K562 (cell line): ENCODE measurements around the gene SLC44A5. TPM values are rescaled to one million over a fixed set of nuclear protein-coding genes. Genes with fewer than 3 reads are reported as not detected.

Experiments
- CBFA2T3 ChIP-seq: fragments of 450-650 bp; IDR thresholded peaks from 2 replicates; pipeline ENCODE4 v1.6.1; 2017
- HDGF ChIP-seq: fragments of 450-650 bp; IDR thresholded peaks from 2 replicates; pipeline ENCODE4 v1.6.1; 2016
- ILK ChIP-seq: fragments of 450-650 bp; IDR thresholded peaks from 2 replicates; pipeline ENCODE4 v1.6.1; 2016; ENCODE audit warnings: missing genetic modification characterization, low read depth, mild to moderate bottlenecking, missing compliant biosample characterization, moderate library complexity, borderline replicate concordance
- JUND ChIP-seq, 2 experiments: IDR thresholded peaks; 2 replicates in 1 of 2; 3 replicates in 1 of 2; pipeline ENCODE4 v1.6.1; 2011; ENCODE audit warnings: borderline replicate concordance in 2 of 2, low read depth in 2 of 2, low read length in 2 of 2, improper control_type of control experiment in 1 of 2, missing biosample characterization in 1 of 2, missing genetic modification characterization in 1 of 2, missing genetic modification reagents in 1 of 2
- MTA2 ChIP-seq: fragments of 450-650 bp; IDR thresholded peaks from 2 replicates; pipeline ENCODE4 v1.6.1; 2016; ENCODE audit warnings: low read depth
- NCOA4 ChIP-seq: fragments of 450-650 bp; IDR thresholded peaks from 2 replicates; pipeline ENCODE4 v1.6.1; 2018; ENCODE audit warnings: mild to moderate bottlenecking; ENCODE audit not compliant: partially characterized antibody
- PHF20 ChIP-seq: fragments of 450-650 bp; IDR thresholded peaks from 2 replicates; pipeline ENCODE4 v1.6.1; 2018; ENCODE audit not compliant: partially characterized antibody
- RBM15 ChIP-seq: fragments of 200-400 bp; formaldehyde crosslinking; IDR thresholded peaks from 2 replicates; pipeline ENCODE4 v1.6.1; 2018; ENCODE audit warnings: mild to moderate bottlenecking, low read length, moderate library complexity; ENCODE audit not compliant: insufficient read depth
- ZNF311 ChIP-seq: fragments of 250-450 bp; sonication (Bioruptor Pico); IDR thresholded peaks from 2 replicates; pipeline ENCODE4 v1.4.0; 2020; ENCODE audit warnings: mild to moderate bottlenecking, moderate library complexity
- ZNF436 ChIP-seq: fragments of 250-450, 450-650 bp; sonication (Bioruptor Pico); formaldehyde crosslinking; IDR thresholded peaks from 2 replicates; pipeline ENCODE4 v1.7.0; 2020; ENCODE audit warnings: mild to moderate bottlenecking
- ZNF551 ChIP-seq: fragments of 250-450 bp; sonication (Bioruptor Pico); IDR thresholded peaks from 2 replicates; pipeline ENCODE4 v1.5.0; 2021; ENCODE audit warnings: mild to moderate bottlenecking, moderate library complexity
- polyA plus RNA-seq, 8 experiments: library from polyadenylated mRNA; depleted of rRNA in 4 of 8; stranded (reverse) in 5 of 8; unstranded in 3 of 8; fragments of >200 nt; fragmentation: Nextera tagmentation in 2 of 8; fragmentation: Illumina TruSeq in 1 of 8; extraction: Ambion mirVana in 2 of 8; extraction: Trizol in 1 of 8; gene quantifications; 2 replicates each; pipeline versions ENCODE4 v1.2.1 to v1.2.3, GENCODE V29; 2011 to 2014; ENCODE audit warnings: inconsistent platforms in 1 of 8, missing spikeins in 1 of 8
- total RNA-seq, 7 experiments: library from RNA; depleted of rRNA in 6 of 7; stranded (reverse); fragments of >200 nt in 6 of 7; fragmentation: Illumina TruSeq in 2 of 7; extraction: Trizol in 2 of 7; gene quantifications; 2 replicates each; pipeline versions ENCODE4 v1.2.1 to v1.2.3, GENCODE V29; 2011 to 2021; ENCODE audit warnings: low replicate concordance in 1 of 7
- TF ChIP-seq, protein P1 (sequence below): sonication (generic); formaldehyde crosslinking; IDR thresholded peaks from 2 replicates; pipeline ENCODE4 v1.8.0; 2023; ENCODE audit warnings: missing genetic modification reagents, mild to moderate bottlenecking, borderline replicate concordance
- TF ChIP-seq, protein P2 (sequence below): fragments of 250-450 bp; sonication (Bioruptor Pico); IDR thresholded peaks from 2 replicates; pipeline ENCODE4 v1.8.0; 2022; ENCODE audit warnings: moderate library complexity, mild to moderate bottlenecking, inconsistent platforms
- TF ChIP-seq, protein P3 (sequence below): fragments of 200-800 bp; sonication (Bioruptor generic); IDR thresholded peaks from 2 replicates; pipeline ENCODE4 v1.6.1; 2016; ENCODE audit warnings: missing genetic modification characterization, missing compliant biosample characterization
- TF ChIP-seq, protein P4 (sequence below): fragments of 200-800 bp; sonication (Bioruptor generic); IDR thresholded peaks from 2 replicates; pipeline ENCODE4 v1.6.1; 2017; ENCODE audit warnings: missing genetic modification characterization, missing compliant biosample characterization

Gene SLC44A5
- total and polyA plus RNA-seq, 9 of the 15 experiments (the other 6 are each of a cell fraction or from before 2014, with no cell fraction given): 1.2 to 10.1 (median 3.2) TPM

DNA sequence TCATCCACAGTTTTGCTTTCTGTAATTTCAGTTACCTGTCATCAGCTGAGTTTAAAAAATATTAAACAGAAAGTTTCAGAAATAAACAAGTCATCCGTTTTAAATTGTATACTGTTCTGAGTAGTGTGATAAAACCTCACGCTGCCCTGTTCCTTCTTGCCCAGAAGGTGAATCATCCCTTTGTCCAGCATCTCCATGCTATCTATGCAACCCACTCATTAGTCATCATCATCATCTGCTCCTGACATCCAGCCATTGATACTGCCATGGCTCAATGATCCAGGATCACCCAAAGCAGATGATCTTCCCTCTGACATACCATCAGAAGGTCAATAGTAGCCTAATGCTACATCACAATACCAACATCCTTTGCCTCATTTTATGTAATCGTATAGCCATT, 198.3 kb downstream of the SLC44A5 start (continued):
- TF ChIP-seq NCOA4 (no peak), RBM15 (no peak), ZNF551 (CRISPR knock-in tag) (no peak), CBFA2T3 (peak; percentile 82), ZNF311 (no peak), ILK (tag) (no peak), JUND (IDR thresholded peaks at IDR 0.05; ENCODE audit: borderline replicate concordance, low read depth, low read length) (peak; percentile 78), JUND (tag; IDR thresholded peaks at IDR 0.05; ENCODE audit: borderline replicate concordance, low read depth, low read length) (peak; percentile 82; the same call in 2 of the 3 replicates), PHF20 (no peak), ZNF436 (CRISPR knock-in tag) (no peak), MTA2 (no peak), HDGF (no peak)
- TF ChIP-seq, protein P1, sequence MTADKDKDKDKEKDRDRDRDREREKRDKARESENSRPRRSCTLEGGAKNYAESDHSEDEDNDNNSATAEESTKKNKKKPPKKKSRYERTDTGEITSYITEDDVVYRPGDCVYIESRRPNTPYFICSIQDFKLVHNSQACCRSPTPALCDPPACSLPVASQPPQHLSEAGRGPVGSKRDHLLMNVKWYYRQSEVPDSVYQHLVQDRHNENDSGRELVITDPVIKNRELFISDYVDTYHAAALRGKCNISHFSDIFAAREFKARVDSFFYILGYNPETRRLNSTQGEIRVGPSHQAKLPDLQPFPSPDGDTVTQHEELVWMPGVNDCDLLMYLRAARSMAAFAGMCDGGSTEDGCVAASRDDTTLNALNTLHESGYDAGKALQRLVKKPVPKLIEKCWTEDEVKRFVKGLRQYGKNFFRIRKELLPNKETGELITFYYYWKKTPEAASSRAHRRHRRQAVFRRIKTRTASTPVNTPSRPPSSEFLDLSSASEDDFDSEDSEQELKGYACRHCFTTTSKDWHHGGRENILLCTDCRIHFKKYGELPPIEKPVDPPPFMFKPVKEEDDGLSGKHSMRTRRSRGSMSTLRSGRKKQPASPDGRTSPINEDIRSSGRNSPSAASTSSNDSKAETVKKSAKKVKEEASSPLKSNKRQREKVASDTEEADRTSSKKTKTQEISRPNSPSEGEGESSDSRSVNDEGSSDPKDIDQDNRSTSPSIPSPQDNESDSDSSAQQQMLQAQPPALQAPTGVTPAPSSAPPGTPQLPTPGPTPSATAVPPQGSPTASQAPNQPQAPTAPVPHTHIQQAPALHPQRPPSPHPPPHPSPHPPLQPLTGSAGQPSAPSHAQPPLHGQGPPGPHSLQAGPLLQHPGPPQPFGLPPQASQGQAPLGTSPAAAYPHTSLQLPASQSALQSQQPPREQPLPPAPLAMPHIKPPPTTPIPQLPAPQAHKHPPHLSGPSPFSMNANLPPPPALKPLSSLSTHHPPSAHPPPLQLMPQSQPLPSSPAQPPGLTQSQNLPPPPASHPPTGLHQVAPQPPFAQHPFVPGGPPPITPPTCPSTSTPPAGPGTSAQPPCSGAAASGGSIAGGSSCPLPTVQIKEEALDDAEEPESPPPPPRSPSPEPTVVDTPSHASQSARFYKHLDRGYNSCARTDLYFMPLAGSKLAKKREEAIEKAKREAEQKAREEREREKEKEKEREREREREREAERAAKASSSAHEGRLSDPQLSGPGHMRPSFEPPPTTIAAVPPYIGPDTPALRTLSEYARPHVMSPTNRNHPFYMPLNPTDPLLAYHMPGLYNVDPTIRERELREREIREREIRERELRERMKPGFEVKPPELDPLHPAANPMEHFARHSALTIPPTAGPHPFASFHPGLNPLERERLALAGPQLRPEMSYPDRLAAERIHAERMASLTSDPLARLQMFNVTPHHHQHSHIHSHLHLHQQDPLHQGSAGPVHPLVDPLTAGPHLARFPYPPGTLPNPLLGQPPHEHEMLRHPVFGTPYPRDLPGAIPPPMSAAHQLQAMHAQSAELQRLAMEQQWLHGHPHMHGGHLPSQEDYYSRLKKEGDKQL (CRISPR knock-in tag): no peak
- TF ChIP-seq, protein P2, sequence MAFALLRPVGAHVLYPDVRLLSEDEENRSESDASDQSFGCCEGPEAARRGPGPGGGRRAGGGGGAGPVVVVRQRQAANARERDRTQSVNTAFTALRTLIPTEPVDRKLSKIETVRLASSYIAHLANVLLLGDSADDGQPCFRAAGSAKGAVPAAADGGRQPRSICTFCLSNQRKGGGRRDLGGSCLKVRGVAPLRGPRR (CRISPR knock-in tag): no peak
- TF ChIP-seq, protein P3, sequence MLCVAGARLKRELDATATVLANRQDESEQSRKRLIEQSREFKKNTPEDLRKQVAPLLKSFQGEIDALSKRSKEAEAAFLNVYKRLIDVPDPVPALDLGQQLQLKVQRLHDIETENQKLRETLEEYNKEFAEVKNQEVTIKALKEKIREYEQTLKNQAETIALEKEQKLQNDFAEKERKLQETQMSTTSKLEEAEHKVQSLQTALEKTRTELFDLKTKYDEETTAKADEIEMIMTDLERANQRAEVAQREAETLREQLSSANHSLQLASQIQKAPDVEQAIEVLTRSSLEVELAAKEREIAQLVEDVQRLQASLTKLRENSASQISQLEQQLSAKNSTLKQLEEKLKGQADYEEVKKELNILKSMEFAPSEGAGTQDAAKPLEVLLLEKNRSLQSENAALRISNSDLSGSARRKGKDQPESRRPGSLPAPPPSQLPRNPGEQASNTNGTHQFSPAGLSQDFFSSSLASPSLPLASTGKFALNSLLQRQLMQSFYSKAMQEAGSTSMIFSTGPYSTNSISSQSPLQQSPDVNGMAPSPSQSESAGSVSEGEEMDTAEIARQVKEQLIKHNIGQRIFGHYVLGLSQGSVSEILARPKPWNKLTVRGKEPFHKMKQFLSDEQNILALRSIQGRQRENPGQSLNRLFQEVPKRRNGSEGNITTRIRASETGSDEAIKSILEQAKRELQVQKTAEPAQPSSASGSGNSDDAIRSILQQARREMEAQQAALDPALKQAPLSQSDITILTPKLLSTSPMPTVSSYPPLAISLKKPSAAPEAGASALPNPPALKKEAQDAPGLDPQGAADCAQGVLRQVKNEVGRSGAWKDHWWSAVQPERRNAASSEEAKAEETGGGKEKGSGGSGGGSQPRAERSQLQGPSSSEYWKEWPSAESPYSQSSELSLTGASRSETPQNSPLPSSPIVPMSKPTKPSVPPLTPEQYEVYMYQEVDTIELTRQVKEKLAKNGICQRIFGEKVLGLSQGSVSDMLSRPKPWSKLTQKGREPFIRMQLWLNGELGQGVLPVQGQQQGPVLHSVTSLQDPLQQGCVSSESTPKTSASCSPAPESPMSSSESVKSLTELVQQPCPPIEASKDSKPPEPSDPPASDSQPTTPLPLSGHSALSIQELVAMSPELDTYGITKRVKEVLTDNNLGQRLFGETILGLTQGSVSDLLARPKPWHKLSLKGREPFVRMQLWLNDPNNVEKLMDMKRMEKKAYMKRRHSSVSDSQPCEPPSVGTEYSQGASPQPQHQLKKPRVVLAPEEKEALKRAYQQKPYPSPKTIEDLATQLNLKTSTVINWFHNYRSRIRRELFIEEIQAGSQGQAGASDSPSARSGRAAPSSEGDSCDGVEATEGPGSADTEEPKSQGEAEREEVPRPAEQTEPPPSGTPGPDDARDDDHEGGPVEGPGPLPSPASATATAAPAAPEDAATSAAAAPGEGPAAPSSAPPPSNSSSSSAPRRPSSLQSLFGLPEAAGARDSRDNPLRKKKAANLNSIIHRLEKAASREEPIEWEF (CRISPR knock-in tag): no peak
- TF ChIP-seq, protein P4, sequence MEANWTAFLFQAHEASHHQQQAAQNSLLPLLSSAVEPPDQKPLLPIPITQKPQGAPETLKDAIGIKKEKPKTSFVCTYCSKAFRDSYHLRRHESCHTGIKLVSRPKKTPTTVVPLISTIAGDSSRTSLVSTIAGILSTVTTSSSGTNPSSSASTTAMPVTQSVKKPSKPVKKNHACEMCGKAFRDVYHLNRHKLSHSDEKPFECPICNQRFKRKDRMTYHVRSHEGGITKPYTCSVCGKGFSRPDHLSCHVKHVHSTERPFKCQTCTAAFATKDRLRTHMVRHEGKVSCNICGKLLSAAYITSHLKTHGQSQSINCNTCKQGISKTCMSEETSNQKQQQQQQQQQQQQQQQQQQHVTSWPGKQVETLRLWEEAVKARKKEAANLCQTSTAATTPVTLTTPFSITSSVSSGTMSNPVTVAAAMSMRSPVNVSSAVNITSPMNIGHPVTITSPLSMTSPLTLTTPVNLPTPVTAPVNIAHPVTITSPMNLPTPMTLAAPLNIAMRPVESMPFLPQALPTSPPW (CRISPR knock-in tag): no peak
